HCT116 (cell line): Measurements from ENCODE around the gene DAAM2. TPM values are rescaled to one million over a fixed set of nuclear protein-coding genes. Genes with fewer than 3 reads are reported as not detected.

ENCODE experiments used
- ATAC-seq: fragments of 200-7000 bp; cut with Tn5 transposase; 2 replicates; pipeline ENCODE4 v1.9.1; 2020; ENCODE audit warnings: mild to moderate bottlenecking, moderate library complexity
- BruUV-seq: library from RNA; stranded (reverse); fragments of 400-500 nt; replicated peaks from 2 replicates; lab custom pipeline; 2021; lab: Mats Ljungman, UMichigan
- CTCF ChIA-PET: fragments of 300-600 bp; sonication (Branson Sonifier 250); formaldehyde crosslinking; loops from one replicate; lab custom pipeline; 2021; ENCODE audit warnings: antibody characterized with exemption; lab: Charles Lee
- POLR2A ChIA-PET: fragments of 300-600, 350-600 bp; sonication (Branson Sonifier 250); formaldehyde crosslinking; loops from one replicate; lab custom pipeline; 2021; ENCODE audit warnings: antibody characterized with exemption; lab: Charles Lee
- RAD21 ChIA-PET, 2 experiments: fragments of 300-600 bp; sonication (Branson Sonifier 250); formaldehyde crosslinking; loops; one replicate each; lab custom pipeline; 2023; ENCODE audit warnings: low total read pairs in 2 of 2; ENCODE audit not compliant: uncharacterized antibody in 2 of 2, unreplicated experiment in 2 of 2, low non-redundant PET in 1 of 2; lab: Charles Lee
- DNase-seq: peaks from one replicate; pipeline ENCODE4 v3.0.0-alpha.2; 2010; ENCODE audit warnings: low read depth, low spot score
- H2AFZ ChIP-seq: fragments of 200-600 bp; shearing (Covaris generic), sonication (generic); 2 replicates; pipeline ENCODE4 v1.6.1; 2017; ENCODE audit warnings: low read depth, mixed run types, mixed read lengths, antibody characterized with exemption, low read length; ENCODE audit not compliant: poor library complexity, severe bottlenecking
- H3K27ac ChIP-seq: 2 replicates; pipeline ENCODE4 v1.5.1; 2012; ENCODE audit warnings: low read depth, low read length
- H3K27me3 ChIP-seq: fragments of 200-600 bp; sonication (generic); 2 replicates; pipeline ENCODE4 v1.6.1; 2016; ENCODE audit warnings: mixed run types, low read length, mixed read lengths; ENCODE audit not compliant: insufficient read depth
- H3K36me3 ChIP-seq, 2 experiments: fragments of 200-500 bp in 1 of 2; fragments of 200-600 bp in 1 of 2; sonication (Bioruptor generic) in 1 of 2; sonication (generic) in 1 of 2; 2 replicates each; pipeline versions ENCODE4 v1.5.1 to v1.6.1; 2014 to 2016; ENCODE audit warnings: low read length in 2 of 2, inconsistent platforms in 1 of 2, mixed read lengths in 1 of 2, mixed run types in 1 of 2; ENCODE audit not compliant: insufficient read depth in 2 of 2, control insufficient read depth in 1 of 2
- H3K4me1 ChIP-seq, 2 experiments: fragments of 200-600 bp in 1 of 2; sonication (generic) in 1 of 2; 2 replicates each; pipeline versions ENCODE4 v1.5.1 to v1.6.1; 2012 to 2017; ENCODE audit warnings: low read length in 2 of 2, inconsistent platforms in 1 of 2, mild to moderate bottlenecking in 1 of 2, mixed read lengths in 1 of 2, mixed run types in 1 of 2, moderate library complexity in 1 of 2; ENCODE audit not compliant: insufficient read depth in 2 of 2, control insufficient read depth in 1 of 2
- H3K4me2 ChIP-seq: fragments of 200-600 bp; sonication (generic); 2 replicates; pipeline ENCODE4 v1.6.1; 2017; ENCODE audit warnings: mixed run types, low read length, mixed read lengths
- H3K4me3 ChIP-seq, 2 experiments: fragments of 200-600 bp in 1 of 2; sonication (generic) in 1 of 2; replicated peaks in 1 of 2; 2 replicates each; pipeline ENCODE4 v1.5.1; 2011 to 2016; ENCODE audit warnings: low read length in 2 of 2, control low read depth in 1 of 2, low read depth in 1 of 2, mild to moderate bottlenecking in 1 of 2, mixed read lengths in 1 of 2, mixed run types in 1 of 2
- H3K79me2 ChIP-seq: fragments of 200-600 bp; sonication (generic); 2 replicates; pipeline ENCODE4 v1.6.1; 2017; ENCODE audit warnings: mild to moderate bottlenecking, mixed run types, low read length, moderate library complexity, mixed read lengths; ENCODE audit not compliant: insufficient read depth
- H3K9ac ChIP-seq: fragments of 200-600 bp; sonication (generic); 2 replicates; pipeline ENCODE4 v1.6.1; 2016; ENCODE audit warnings: low read length, mixed read lengths
- H3K9me2 ChIP-seq: fragments of 200-600 bp; sonication (generic), shearing (Covaris generic); 2 replicates; pipeline ENCODE4 v1.6.1; 2017; ENCODE audit warnings: mixed run types, mild to moderate bottlenecking, moderate library complexity; ENCODE audit not compliant: insufficient read depth
- H3K9me3 ChIP-seq, 2 experiments: fragments of 200-500 bp in 1 of 2; fragments of 200-600 bp in 1 of 2; sonication (Bioruptor generic) in 1 of 2; sonication (generic) in 1 of 2; 2 replicates each; pipeline ENCODE4 v1.6.1; 2014 to 2017; ENCODE audit warnings: low read length in 2 of 2, mixed read lengths in 2 of 2, inconsistent platforms in 1 of 2, low read depth in 1 of 2, mild to moderate bottlenecking in 1 of 2, mixed run types in 1 of 2, moderate library complexity in 1 of 2; ENCODE audit not compliant: control insufficient read depth in 1 of 2, insufficient read depth in 1 of 2
- H4K20me1 ChIP-seq: fragments of 200-600 bp; sonication (generic), shearing (Covaris generic); 2 replicates; pipeline ENCODE4 v1.6.1; 2017; ENCODE audit warnings: mixed run types, mild to moderate bottlenecking, moderate library complexity; ENCODE audit not compliant: insufficient read depth
- CBX3 ChIP-seq: IDR thresholded peaks from 2 replicates; pipeline ENCODE4 v1.6.1; 2012; ENCODE audit warnings: low read depth
- CEBPB ChIP-seq: IDR thresholded peaks from 2 replicates; pipeline ENCODE4 v1.6.1; 2012; ENCODE audit warnings: low read depth
- POLR2A ChIP-seq: IDR thresholded peaks from 2 replicates; pipeline ENCODE4 v1.7.0; 2011; ENCODE audit warnings: borderline replicate concordance; ENCODE audit not compliant: insufficient read depth, insufficient read length; ENCODE audit errors: extremely low read depth
- SRF ChIP-seq: IDR thresholded peaks from 2 replicates; pipeline ENCODE4 v1.6.1; 2012; ENCODE audit warnings: low read depth
- intact Hi-C: fragments of 100-400 bp; cut with micrococcal nuclease; formaldehyde crosslinking; loops from 2 replicates; pipeline ENCODE4 v1.10.0; 2022
- total RNA-seq: library from RNA; stranded (reverse); gene quantifications from one replicate; pipeline ENCODE4 v1.2.1, GENCODE V29; 2021; ENCODE audit not compliant: unreplicated experiment
- TF ChIP-seq, protein P1 (sequence below): IDR thresholded peaks from 2 replicates; pipeline ENCODE4 v1.6.1; 2012
- TF ChIP-seq, protein P2 (sequence below), 3 experiments: fragments of 200-600 bp in 1 of 3; sonication (generic) in 1 of 3; IDR thresholded peaks in 2 of 3; conservative IDR thresholded peaks in 1 of 3; 2 replicates each; pipeline ENCODE4 v1.5.1; 2012 to 2017; ENCODE audit warnings: low read depth in 2 of 3, low read length in 2 of 3, antibody characterized with exemption in 1 of 3, borderline replicate concordance in 1 of 3, control low read depth in 1 of 3, mild to moderate bottlenecking in 1 of 3, mixed read lengths in 1 of 3, mixed run types in 1 of 3, moderate library complexity in 1 of 3; ENCODE audit not compliant: insufficient read depth in 1 of 3

Gene DAAM2
- total RNA-seq, 1 experiment from 2014 or later: not detected

DNA sequence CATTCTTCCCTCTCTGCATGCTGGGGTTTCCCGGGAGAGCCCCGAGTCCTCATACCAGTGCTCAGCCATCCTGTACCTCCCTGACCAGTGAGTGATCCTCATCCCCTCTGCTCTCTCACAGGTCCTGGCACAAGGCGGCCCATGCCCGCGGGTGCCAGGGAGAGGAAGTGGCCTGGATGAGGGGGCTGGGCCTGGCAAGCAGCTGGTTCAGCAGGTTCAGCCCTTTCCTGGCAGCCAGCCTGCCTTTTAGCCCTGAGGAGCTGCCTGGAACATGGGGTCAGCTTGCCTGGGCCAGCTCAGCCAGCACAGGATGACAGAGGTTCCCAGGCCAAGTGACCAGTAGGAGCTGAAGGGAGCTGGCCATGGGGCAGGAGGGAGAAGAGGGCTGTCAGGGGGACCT, 131.2 kb downstream of the DAAM2 start:
- no peak overlapping the region for H3K4me2 ChIP-seq
- H3K36me3 ChIP-seq: no peaks in the 10 kb centered on the region; a peak in 1 of 4 replicates
- H4K20me1 ChIP-seq: no peaks in the 10 kb centered on the region
- intact Hi-C loops: no loop called here
- no peaks in the 10 kb centered on the region for H3K9me3 ChIP-seq
- BruUV-seq: no TSS peak
- no peak for ATAC-seq
- no peaks in the 10 kb centered on the region for H3K27me3 ChIP-seq
- no peak overlapping the region for H3K4me3 ChIP-seq
- no peak overlapping the region for H2AFZ ChIP-seq
- H3K9ac ChIP-seq: no peak overlapping the region
- no peak for TF ChIP-seq CEBPB
- TF ChIP-seq CBX3: no peak
- TF ChIP-seq, protein P1, sequence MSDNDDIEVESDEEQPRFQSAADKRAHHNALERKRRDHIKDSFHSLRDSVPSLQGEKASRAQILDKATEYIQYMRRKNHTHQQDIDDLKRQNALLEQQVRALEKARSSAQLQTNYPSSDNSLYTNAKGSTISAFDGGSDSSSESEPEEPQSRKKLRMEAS: no peak
- TF ChIP-seq, protein P2, sequence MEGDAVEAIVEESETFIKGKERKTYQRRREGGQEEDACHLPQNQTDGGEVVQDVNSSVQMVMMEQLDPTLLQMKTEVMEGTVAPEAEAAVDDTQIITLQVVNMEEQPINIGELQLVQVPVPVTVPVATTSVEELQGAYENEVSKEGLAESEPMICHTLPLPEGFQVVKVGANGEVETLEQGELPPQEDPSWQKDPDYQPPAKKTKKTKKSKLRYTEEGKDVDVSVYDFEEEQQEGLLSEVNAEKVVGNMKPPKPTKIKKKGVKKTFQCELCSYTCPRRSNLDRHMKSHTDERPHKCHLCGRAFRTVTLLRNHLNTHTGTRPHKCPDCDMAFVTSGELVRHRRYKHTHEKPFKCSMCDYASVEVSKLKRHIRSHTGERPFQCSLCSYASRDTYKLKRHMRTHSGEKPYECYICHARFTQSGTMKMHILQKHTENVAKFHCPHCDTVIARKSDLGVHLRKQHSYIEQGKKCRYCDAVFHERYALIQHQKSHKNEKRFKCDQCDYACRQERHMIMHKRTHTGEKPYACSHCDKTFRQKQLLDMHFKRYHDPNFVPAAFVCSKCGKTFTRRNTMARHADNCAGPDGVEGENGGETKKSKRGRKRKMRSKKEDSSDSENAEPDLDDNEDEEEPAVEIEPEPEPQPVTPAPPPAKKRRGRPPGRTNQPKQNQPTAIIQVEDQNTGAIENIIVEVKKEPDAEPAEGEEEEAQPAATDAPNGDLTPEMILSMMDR (IDR thresholded peaks at IDR 0.05 in 2 of 3, conservative IDR thresholded peaks at IDR 0.05 in 1 of 3; ENCODE audit: borderline replicate concordance in 1 of 3, insufficient read depth in 1 of 3, low read depth in 2 of 3, low read length in 2 of 3): no peak
- TF ChIP-seq, all 23 proteins: peak for 0
- ChIA-PET POLR2A (no interaction called here), RAD21 (no interaction called here), CTCF (no interaction called here)
- no peak for DNase-seq
- Histone ChIP-seq H3K9me2 (no peaks in the 10 kb centered on the region), H3K79me2 (no peaks in the 10 kb centered on the region), H3K4me1 (peaks cover 5 to 17% of the 10 kb centered on the region in 2 experiments; a peak in 3 of 4 replicates), H3K27ac (no peak overlapping the region)

GRCh38 chr6:39923861-39924260, 131.7 kb downstream of the DAAM2 start:
- no peaks in the 10 kb centered on the region for H3K79me2 ChIP-seq
- RAD21 ChIA-PET: no interaction called here
- no peaks in the 10 kb centered on the region for H3K9me2 ChIP-seq
- H3K4me3 ChIP-seq: no peak overlapping the region
- BruUV-seq: no TSS peak
- TF ChIP-seq POLR2A: no peak
- TF ChIP-seq, protein P1: no peak
- no peak for TF ChIP-seq SRF
- TF ChIP-seq, protein P2 (IDR thresholded peaks at IDR 0.05 in 2 of 3, conservative IDR thresholded peaks at IDR 0.05 in 1 of 3; ENCODE audit: borderline replicate concordance in 1 of 3, insufficient read depth in 1 of 3, low read depth in 2 of 3, low read length in 2 of 3): no peak
- POLR2A ChIA-PET: no interaction called here
- H3K36me3 ChIP-seq: no peaks in the 10 kb centered on the region; a peak in 1 of 4 replicates
- CTCF ChIA-PET: no interaction called here
- H3K4me2 ChIP-seq: no peak overlapping the region
- DNase-seq (no peak), ATAC-seq (no peak)
- intact Hi-C loops: no loop called here
- no peaks in the 10 kb centered on the region for H4K20me1 ChIP-seq
- H3K27ac ChIP-seq: no peak overlapping the region
- no peak overlapping the region for H2AFZ ChIP-seq
- H3K9me3 ChIP-seq: no peaks in the 10 kb centered on the region
- H3K27me3 ChIP-seq: no peaks in the 10 kb centered on the region
- no peak overlapping the region for H3K9ac ChIP-seq
- H3K4me1 ChIP-seq: peaks cover 5 to 17% of the 10 kb centered on the region in 2 experiments; a peak in 3 of 4 replicates
